HepG2 (cell line): Measurements from ENCODE around the gene NABP1.

ENCODE experiments used
- CTCF ChIP-seq: sonication (generic); formaldehyde crosslinking; IDR thresholded peaks from 2 replicates; pipeline ENCODE4 v1.5.0; 2020; ENCODE audit warnings: mild to moderate bottlenecking, missing genetic modification reagents, moderate library complexity
- RFX5 ChIP-seq: IDR thresholded peaks from 2 replicates; pipeline ENCODE4 v1.6.1; 2011; ENCODE audit warnings: low read depth, low read length, improper control_type of control experiment
- SMC3 ChIP-seq: IDR thresholded peaks from 2 replicates; pipeline ENCODE4 v1.6.1; 2011; ENCODE audit warnings: low read length, improper control_type of control experiment
- TARDBP ChIP-seq: sonication (generic); formaldehyde crosslinking; IDR thresholded peaks from 2 replicates; pipeline ENCODE4 v1.8.0; 2022; ENCODE audit warnings: mild to moderate bottlenecking, missing genetic modification reagents
- ZBTB46 ChIP-seq: sonication (generic); formaldehyde crosslinking; IDR thresholded peaks from 2 replicates; pipeline ENCODE4 v1.4.0; 2020; ENCODE audit warnings: mild to moderate bottlenecking, missing genetic modification reagents, borderline replicate concordance
- ZNF431 ChIP-seq: sonication (generic); formaldehyde crosslinking; IDR thresholded peaks from 2 replicates; pipeline ENCODE4 v1.9.0; 2022; ENCODE audit warnings: missing genetic modification reagents, low read depth, mild to moderate bottlenecking, borderline replicate concordance
- ZNF704 ChIP-seq: sonication (generic); formaldehyde crosslinking; IDR thresholded peaks from 2 replicates; pipeline ENCODE4 v1.8.1; 2023; ENCODE audit warnings: mild to moderate bottlenecking, inconsistent platforms, moderate library complexity, missing genetic modification reagents, borderline replicate concordance
- ZNF83 ChIP-seq: sonication (generic); formaldehyde crosslinking; IDR thresholded peaks from 2 replicates; pipeline ENCODE4 v1.4.0; 2020; ENCODE audit warnings: missing genetic modification reagents, mild to moderate bottlenecking, borderline replicate concordance

DNA sequence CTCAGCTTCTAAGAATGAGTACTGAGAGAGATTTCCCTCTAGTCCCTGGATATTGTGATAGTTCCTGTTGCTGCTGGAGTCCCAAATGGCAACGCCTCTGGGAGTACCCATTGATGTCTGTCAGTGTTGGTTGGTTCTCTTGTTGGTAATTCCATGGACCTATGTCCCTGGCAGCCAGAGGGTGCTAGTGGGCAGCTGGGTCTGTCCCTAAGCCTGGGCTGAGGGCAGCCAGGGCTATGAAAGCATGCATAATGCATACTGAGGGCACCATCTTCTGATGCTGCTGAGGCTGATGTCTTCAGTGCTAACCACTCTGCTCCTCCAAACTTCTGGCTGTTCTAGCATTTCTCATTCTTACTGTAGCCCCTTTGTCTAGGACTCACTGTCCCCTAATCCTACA is 35.9 kb downstream of the NABP1 start:
- peak; percentile 50 for TF ChIP-seq CTCF (CRISPR knock-in tag)
- no peak for TF ChIP-seq ZNF704
- no peak for TF ChIP-seq ZBTB46
- no peak for TF ChIP-seq RFX5
- TF ChIP-seq ZNF431 (CRISPR knock-in tag): no peak
- no peak for TF ChIP-seq TARDBP (CRISPR knock-in tag)
- TF ChIP-seq SMC3: no peak
- TF ChIP-seq ZNF83 (CRISPR knock-in tag): no peak
